Measurements from ENCODE around the gene FAM13A.
A peak's percentile ranks its signal among the peaks of the same experiment; 100 is the strongest.
"Not testable (repeated sequence)": the region's sequence is repeated elsewhere in the genome, so short reads cannot be mapped to it uniquely, and the experiment has no call there.

Gene FAM13A

GRCh38 chr4:89064848-89065247 lies 7.9 kb upstream of the FAM13A start:
- no peak overlapping the region for H3K4me3 ChIP-seq (ENCODE audit: control insufficient read depth, low read depth, low read length)
- no peak for DNase-seq (ENCODE audit: low read depth)
- no peak for TF ChIP-seq CTCF (IDR thresholded peaks at IDR 0.05; ENCODE audit: control insufficient read depth, insufficient read depth, low read depth, low read length, missing control alignments)

- not testable (repeated sequence) for H3K4me3 ChIP-seq (ENCODE audit: control insufficient read depth, low read depth, low read length)
Observed at GRCh38 chr4:89057844-89058243, 859 bp upstream of the FAM13A start.

GRCh38 chr4:89056292-89056952 lies 563 bp downstream of the FAM13A start:
- no peak for DNase-seq (ENCODE audit: low read depth)
- H3K4me3 ChIP-seq (ENCODE audit: control insufficient read depth, low read depth, low read length) = peak overlapping the region; percentile 46
- no peak for TF ChIP-seq CTCF (IDR thresholded peaks at IDR 0.05; ENCODE audit: control insufficient read depth, insufficient read depth, low read depth, low read length, missing control alignments)

More at GRCh38 chr4:89057844-89058243, 859 bp upstream of the FAM13A start:
- DNase-seq (ENCODE audit: low read depth) = not testable (repeated sequence)

- TF ChIP-seq CTCF (IDR thresholded peaks at IDR 0.05; ENCODE audit: control insufficient read depth, insufficient read depth, low read depth, low read length, missing control alignments) = no peak
- H3K4me3 ChIP-seq (ENCODE audit: control insufficient read depth, low read depth, low read length) = no peak overlapping the region
- no peak for DNase-seq (ENCODE audit: low read depth)
Observed at GRCh38 chr4:89055157-89056080, 1.6 kb downstream of the FAM13A start.

GRCh38 chr4:89054627-89055026 lies 2.4 kb downstream of the FAM13A start:
- no peak overlapping the region for H3K4me3 ChIP-seq (ENCODE audit: control insufficient read depth, low read depth, low read length)
- no peak for DNase-seq (ENCODE audit: low read depth)
- TF ChIP-seq CTCF (IDR thresholded peaks at IDR 0.05; ENCODE audit: control insufficient read depth, insufficient read depth, low read depth, low read length, missing control alignments) = no peak

- DNase-seq (ENCODE audit: low read depth) = no peak
- H3K4me3 ChIP-seq (ENCODE audit: control insufficient read depth, low read depth, low read length) = no peak overlapping the region
- no peak for TF ChIP-seq CTCF (IDR thresholded peaks at IDR 0.05; ENCODE audit: control insufficient read depth, insufficient read depth, low read depth, low read length, missing control alignments)
Observed at GRCh38 chr4:89049853-89050252, 7.1 kb downstream of the FAM13A start.

Data from AG09309 (cell line).